ENCODE results near the gene PRKG1.

The PRKG1 gene

DNA sequence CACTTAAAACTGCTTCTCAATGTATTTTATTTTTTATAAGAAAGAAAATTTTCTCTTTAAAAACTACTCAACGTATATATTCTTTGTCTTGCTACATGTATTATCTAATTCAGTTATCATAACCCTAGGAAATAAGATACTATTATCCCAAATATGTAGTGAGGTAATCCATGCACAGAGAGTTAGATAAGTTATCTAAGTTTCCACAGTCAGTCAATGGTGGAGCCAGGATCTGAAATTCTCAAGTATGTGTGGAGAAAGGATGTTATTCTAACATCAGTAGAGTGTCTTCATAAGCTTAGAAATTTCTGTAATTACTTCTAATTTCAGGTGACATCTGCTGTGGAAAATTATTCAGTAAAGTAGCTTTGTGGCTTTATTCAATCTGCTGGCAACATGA, 385.2 kb downstream of the PRKG1 start:
- DNase-seq = no peak

DNA sequence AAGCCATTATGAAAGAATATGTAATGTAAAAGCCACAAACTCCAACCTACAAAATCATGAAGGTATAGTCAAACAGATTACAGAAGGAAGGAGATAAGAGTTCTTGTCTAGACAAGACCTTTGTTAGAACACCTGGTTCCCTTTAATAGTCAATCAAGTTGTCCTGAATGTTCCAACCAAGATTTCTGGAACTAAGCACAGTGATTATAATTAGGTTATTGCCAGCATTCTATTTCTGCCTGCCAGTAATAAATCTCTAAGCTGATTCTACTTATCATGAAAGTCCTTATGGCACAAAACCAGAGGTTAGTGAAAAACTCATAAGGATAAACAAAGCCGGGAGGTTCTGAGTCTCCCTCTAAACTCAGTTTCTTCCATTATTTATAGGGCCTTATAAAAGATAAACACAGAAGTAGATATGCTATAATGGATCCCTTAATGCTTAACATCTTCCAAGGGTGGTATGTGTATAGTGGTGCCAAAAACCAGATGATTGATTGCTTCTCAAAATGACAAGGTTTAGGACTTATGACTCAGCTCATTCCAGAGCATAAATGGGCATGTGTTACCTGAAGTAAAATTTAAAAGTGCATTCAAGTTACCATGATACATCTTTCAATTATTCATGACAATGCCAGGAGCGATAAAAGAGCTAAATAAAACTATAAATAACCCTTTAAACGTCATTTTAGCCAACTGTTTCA, 387.9 kb downstream of the PRKG1 start:
- DNase-seq = no peak

DNA sequence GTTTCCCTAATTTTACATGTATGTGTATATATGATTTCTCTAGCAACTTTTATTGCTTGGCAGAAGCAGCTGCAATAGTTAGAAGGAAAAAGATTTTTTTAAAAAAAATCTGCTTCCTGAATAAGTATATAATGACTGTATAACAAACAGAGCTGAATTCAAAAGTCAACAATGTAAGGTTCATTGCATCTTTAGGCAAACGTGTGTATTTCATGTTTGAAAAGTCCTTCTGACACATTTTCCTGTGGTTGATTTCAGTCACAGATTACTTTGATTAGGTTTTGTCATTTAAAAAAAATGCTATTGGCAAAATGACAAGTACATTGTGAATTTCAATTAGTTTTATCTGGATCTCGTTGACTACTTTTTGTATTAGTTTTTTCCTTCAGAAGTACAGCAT, 394.1 kb downstream of the PRKG1 start:
- no peak for DNase-seq

DNA sequence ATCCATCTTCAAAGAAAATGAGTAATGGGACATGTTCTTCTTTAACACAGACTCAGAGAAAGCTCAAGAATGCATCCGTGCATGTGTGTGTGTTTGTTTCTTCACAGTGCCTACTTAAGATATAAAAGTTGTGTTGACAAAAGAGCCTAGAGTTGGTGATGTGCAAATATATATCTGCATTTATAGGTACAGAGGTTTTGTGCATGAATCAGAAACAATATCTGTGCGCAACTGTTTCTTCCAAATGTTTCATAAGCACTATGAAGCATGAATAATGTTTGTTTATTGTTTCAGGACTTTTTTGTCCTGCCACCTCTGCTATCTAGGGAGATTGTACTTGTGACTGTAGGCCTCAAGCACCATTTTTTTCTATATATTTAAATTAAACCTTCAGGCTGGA, 395.4 kb downstream of the PRKG1 start:
- DNase-seq = no peak

DNA sequence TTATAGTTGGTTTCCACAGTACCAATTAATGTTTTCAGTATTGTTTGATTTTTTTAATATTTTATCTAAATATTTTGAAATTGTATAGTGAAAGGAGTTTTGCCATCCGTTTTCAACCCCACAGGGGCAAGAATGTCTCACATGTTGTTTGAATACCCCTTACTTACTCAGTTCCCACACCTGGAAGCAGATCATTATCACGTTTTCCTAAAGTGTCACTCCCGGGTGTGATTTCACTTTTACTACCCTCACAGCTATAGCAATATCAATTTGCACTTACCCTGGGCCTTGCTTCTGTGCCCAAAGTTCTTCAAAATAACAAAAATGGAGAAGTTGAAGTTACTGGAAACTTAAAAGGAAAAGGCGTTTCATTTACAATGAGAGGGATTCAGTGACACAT, 397.0 kb downstream of the PRKG1 start:
- DNase-seq = no peak

DNA sequence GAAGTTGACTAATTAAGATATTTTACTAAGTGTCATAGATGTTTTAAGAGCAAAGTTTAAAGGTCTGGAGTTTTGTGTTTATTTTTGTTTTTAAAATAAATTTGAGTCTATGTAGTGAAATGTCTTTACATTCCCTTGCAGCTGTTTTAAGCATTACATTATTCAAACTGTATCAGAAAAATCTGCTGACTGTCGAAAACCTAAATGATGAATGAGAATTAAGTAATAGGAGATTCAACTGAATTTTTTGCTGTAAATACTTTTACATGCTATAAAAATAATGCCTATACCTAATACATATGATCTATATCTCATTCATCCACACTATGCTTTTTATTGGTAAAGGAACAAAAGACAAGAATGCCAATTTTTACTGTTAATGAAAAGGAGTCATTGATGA, 397.9 kb downstream of the PRKG1 start:
- no peak for DNase-seq

DNA sequence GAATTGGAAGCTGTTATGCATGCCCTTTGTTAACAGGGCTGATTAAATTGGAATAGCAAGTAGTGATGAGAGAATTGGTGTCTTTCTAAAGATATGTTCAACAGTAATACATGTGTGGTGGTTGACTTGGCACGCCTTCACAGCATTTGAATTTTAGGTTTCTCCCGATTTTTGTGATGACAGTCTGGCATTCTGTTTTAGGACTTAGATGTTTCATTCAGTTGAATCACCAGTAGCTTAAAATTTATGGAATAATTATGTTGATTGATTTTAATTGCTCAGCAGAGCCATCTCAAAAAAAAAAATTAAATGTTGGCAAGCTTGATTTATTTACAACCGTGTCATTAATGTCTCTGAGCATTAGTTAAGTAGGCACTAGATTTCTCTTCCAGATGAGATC, 405.4 kb downstream of the PRKG1 start:
- no peak for DNase-seq

DNA sequence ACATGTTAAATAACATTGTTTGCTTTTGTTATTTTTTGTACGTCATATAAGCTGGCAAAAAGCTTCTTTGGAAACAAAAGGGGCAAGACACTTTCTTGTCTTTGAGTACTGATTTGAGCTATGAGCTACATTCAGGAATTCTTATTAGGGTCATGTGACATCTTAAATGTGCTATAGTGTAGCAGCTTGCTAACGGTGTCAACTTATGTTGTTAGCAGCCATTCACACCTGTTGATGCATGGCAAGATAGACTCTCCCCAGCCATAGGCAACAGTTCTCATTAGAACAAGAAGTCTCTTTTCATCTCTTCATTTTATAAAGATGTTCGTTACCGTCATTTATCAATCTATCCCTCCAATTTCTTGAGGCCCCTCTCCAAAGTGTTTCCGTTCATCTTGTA, 411.4 kb downstream of the PRKG1 start:
- DNase-seq = no peak

DNA sequence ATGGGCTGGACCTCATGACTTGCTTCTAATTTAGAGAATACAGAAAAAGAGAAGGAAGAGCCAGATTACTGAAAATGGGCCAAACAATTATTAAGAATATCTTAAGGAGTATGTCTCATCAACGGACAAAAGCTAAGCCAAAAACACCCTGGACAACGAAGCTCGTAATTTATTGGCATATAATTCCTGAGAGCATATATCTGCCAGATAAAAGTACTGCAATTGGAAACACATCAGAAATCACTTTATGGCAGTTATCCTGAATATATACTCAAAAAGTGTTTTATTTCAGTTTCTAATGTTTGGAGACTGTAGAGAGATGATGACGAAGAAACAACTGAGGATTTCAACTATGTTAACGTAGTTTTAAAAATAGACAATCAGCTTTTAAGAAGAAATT, 413.3 kb downstream of the PRKG1 start:
- DNase-seq = no peak

DNA sequence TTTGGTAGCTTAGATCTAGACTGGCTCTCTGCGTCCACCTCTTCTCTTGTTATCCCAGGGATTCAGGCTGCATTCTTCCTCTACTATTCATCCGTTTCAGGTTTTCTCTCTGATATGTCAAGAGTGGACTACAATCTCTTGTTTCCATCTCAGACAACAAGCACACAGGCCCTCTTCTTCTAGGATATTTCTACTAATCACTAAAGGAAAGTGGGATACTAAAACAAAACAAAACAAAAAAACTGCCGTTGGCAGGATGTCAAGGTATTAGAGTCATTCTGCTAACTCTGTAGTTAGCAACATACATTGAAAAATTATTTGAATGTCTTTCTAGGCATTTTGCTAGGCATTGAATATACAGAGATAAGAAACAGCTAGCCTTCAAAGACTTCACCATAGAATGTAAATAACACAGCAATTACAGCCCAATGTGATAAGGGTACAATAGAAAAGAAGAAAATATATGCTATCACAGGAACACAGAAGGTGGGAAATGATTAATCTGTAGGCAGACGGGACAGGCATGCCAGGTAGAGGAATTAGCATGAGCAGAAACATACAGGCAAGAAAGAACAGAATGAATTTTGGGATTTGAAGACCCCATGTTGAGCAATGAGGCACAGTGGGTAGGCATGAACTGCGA, 414.6 kb downstream of the PRKG1 start:
- DNase-seq = no peak

DNA sequence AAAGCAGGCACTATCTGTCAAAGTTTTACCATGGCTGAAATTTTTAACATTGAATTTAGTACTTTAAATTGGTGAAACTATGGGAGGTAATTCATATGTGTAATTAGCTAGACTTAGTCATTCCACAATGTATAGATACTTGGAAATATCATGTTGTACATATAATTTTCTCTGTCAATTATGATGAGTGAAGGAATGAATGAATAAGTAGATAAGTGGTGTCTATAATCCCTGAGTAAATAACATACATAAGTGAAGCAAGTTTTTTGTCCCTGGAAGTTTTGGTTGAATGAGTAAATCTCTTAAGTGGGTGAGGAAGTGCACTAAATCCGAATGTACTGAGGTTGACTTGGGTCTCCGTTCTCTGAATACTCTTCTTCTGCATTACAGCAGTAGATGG, 424.1 kb downstream of the PRKG1 start:
- no peak for DNase-seq

DNA sequence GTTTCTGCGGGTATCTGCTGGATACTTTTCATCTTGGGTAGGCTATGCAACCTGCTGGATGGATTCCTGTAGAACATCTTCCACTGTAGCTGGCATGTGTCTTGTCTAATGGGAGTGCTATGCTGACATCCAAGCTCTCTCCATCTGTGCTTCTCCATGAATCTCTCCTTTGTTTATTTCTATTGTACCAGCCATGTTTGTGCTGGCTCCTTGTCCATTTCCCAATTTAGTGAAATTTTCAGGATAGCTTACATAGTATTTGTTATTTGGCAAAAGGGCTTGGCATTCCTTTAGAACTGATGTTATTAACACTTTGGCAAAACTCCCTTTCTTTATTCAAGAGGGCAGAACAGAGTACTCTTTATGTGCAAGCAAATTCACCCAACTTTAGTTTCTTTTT, 427.1 kb downstream of the PRKG1 start:
- DNase-seq = no peak

DNA sequence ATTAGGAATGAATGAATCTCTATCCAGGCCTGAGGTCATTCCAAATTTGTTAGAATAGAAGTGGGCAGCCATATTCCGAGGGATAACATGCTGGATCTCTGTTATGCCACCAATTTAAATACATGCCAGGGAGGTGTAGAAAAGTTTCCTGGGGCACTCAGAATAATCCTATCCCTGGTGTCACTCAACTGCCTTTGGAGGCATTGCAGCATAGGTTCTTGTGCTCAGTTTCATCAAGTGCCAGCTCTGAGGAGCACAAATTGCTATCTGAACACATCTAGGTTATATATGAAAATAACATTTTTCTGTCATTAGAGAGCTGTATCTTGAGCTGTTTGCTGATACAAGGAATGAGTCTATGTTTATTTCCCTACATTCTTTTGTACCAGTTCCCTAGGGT, 427.8 kb downstream of the PRKG1 start:
- no peak for DNase-seq

DNA sequence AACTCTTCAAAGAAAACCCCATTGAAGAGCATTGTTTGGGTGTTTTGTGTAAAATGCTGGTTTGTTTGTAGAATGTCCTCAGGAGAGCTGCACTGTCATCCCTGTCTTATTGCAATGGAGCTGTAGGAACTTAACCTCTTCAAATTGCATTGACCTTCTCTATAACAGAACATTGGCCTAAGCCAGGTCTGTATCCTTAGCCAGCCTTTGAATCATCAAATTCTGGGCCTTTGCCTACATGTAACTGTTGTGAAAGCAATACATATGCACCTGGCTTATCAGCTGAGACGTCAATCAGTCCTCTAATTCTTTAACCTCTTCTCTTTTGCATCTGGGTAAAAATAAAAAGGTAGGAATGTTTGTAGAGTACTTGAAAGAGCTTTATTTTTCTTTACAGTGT, 429.1 kb downstream of the PRKG1 start:
- no peak for DNase-seq

DNA sequence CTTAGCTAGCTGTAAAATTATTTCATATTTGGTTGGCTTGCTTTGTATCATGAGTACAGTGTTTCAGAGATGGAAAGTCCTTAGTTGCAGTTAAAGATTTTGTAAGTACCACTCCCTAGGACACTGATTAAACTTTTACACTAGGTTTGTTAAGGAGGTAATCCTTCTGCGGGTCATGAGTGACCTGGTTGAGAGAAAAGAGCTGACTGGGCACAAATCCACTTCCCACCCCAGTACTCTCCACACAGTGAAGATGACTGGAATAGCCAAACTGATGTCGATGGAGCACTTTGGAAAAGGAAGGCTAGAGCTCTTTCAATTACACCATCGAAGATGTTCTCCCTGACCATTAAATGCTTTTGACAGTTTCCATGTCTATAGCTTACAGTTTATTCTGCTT, 433.2 kb downstream of the PRKG1 start:
- DNase-seq = no peak

DNA sequence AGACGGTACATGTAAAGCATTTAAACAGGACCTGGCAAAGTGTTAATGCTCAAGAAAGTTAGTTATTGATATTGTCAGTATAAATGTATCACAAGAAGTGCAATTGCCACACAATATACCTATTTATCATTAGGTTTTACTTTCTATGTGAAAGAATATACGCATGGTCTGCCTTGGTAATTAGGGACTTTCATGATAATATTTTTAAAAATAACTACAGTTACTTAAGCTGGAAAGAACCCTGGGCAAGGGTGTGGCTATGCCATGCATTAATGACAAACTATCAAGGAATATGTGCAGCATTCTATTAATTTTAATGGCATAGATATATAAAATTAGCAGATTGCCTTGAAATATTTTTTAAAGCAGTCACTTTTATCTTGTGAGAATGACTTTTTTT, 433.9 kb downstream of the PRKG1 start:
- DNase-seq = no peak

DNA sequence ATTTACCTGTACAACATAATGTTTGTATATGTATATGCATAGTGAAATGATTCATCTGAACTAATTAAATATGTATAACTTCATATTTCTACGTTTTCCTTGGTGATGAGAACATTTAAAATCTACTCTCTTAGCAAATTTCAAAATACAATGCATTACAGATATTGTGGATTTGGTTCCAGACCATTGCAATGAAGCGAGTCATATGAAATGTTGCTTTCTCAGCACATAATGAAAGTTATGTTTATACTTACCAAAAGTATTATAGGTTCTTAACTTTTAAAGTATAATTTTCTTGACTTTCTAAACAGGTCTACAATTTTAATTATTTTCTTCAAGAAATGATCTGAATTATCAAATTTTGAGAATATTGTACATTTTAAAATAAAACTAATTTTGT, 435.9 kb downstream of the PRKG1 start:
- DNase-seq = no peak

DNA sequence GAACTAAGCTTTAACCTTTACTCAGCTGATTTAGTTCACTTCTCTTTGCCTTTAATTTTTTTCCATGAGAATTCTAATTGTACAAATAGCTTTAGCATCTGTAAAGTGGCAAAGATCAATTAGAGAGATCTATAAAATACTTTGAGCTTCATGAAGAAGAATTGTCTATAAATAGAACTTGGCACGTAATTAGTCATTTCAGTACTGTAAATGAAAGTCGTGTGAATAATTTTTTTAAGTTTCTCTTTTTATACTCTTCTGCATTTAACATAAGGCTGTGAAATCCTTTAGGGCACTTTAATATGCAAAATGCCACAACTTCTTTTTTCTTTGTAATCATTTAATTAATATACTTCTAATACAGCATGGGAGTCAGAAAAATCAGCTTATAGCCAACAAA, 447.3 kb downstream of the PRKG1 start:
- DNase-seq = no peak

DNA sequence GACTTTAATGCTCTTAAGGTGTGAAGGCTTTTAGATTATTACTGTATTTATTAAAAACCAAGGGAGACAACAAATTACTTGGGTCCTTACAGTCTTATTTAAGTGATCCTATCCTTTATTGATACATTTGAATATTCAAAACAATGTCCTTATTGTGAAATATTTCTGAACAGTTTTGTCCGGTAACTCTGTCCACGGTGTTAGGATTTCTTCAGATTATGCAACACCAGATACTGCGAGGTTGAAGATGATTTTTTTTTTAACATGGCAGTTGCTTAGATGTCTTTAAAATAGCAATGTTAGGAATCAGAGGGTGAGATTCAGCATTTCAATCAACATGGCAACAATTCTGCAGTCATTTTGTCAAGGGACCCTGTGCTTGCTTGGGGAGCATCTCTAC, 448.6 kb downstream of the PRKG1 start:
- no peak for DNase-seq

DNA sequence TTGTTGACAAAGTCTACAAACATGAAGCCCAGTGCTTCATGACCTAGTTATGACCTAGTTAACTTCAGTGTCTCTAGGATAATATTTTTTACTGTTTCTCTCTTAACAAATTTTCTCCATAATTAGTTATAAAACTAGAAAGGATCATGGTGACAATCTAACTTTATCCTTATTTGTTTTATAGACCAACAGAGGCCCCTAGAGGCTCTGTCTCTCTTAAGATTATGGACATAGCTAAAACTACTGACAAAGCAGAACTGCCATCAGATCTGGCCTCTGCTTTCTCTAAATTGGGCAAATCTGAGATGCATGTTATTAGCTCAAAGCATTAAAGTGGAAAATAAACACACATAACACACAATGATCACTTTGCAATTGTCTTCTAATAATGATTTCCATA, 449.2 kb downstream of the PRKG1 start:
- DNase-seq = no peak

DNA sequence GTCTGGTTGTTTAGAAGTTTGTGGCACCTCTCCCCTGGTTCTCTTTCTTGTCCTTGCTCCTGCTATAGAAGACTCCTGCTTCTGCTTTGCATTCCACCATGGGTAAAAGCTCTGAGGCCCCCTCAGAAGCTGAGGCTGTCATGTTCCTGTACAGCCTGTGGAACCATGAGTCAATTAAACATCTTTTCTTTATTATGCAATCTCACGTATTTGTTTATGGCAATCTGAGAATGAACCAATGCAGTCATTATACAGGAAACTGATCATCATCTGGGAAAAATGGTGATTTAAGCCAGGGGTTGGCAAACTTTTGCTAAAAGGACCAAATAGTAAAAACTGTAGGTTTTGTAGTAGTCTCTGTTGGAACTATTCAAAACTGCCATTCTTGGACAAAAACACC, 449.8 kb downstream of the PRKG1 start:
- no peak for DNase-seq

DNA sequence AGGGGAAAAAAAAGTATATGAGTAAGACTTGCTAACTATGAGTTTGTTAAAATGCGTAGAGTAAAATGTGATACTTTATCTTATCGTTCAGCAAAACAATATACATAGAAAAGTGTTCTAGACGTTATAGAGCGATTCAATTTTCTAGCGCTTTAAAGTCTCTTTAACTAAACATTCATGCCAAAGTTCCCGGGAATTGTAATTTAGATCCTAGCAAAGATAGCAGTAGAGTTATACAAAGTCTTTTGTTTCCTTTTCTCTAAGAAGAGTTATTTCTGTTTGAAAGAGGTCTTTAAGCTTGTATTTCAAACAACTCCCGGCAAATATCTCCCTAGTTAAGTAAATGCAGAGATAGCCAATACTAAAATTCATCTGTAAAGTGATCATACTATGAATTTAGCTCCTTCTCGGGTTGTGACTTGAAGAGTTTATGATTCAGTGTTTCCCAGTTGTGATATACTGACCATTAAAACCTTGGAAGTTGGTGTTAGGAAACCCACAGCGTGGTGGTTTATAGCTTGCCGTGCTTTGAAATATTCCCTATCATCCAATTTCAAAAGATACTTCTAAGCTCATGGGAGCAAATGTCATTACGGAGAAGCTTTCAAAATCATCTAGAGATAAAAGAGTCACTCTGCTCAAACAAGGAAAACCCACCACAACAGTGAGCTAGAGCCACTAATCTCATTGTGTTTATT, 453.4 kb downstream of the PRKG1 start:
- DNase-seq = no peak

DNA sequence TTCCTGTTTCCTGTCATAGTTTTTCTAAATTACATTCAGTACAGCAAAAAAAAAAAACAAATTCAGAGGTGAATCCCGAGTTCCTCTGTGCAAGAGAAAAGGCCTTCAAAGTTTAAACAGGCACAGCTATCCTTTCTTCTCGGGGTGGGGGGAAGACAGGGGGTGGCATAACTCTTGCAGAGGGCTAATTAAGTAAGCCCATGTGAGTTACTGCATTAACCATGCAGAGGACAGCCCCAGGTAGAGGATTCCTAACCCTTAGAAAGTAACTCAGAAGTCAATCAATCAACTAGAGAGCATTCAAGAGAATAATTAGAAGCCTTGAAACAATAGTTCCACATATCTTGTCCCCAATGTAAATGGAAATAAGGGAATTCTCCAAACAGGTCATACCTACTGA, 454.2 kb downstream of the PRKG1 start:
- no peak for DNase-seq

DNA sequence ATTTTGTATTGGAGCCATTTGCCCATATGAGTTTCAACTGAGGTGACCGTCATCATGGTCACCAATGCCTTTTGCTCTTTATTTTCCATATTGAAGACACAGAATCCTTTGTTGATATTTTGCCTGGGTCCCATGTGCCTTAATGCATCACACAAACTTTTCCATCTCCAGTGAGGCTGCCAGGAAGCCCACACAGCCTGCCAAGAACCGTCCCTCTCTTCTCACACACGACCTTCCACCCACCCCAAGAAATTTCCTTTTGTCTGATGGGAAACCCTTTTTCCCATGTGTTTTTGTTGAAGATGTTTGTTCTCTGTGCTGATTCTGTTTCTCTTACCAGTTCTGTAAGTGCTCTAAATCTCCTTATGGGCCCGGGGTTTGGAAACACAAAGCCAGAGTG, 456.3 kb downstream of the PRKG1 start:
- no peak for DNase-seq

DNA sequence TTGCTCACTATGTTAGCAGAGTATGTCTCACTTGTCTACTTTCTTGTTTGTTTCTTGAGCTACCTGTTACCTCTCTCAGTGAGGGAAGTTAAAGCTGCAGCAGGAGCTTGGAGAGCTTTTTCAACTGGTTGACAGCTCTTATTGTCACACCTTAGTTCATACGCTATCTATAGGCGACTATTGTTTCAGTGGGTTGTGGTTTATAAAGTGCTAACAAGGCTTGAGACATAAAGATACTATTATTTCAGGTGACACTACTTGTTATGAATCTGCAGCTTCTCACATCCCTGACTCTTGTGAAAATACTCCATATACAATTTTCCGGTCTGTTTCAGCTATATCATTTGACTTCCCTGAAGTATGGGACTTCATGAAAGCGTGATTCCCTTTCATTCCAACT, 457.8 kb downstream of the PRKG1 start:
- no peak for DNase-seq

All from CD4-positive, alpha-beta T cell treated with Interleukin-6 for 4 hours (primary cell).